PC-9 (cell line): Measurements from ENCODE around the gene IL1RAPL1.

Experiments used
- CTCF ChIP-seq: fragments of 200-600 bp; sonication (generic); conservative IDR thresholded peaks from 2 replicates; pipeline ENCODE4 v1.6.1; 2017; ENCODE audit warnings: mixed run types, antibody characterized with exemption, mild to moderate bottlenecking, moderate library complexity
- EZH2 ChIP-seq: fragments of 200-600 bp; sonication (generic); IDR thresholded peaks from 2 replicates; pipeline ENCODE4 v1.8.0; 2017; ENCODE audit warnings: antibody characterized with exemption, low read depth

- no peak for TF ChIP-seq CTCF
- no peak for TF ChIP-seq EZH2
Observed at GRCh38 chrX:28773807-28774206, 186.6 kb downstream of the IL1RAPL1 start.
